SH-SY5Y (cell line): ENCODE measurements around the gene TSSC4.

ENCODE experiments used
- GATA2 ChIP-seq: IDR thresholded peaks from 2 replicates; pipeline ENCODE4 v1.6.1; 2011; ENCODE audit warnings: mild to moderate bottlenecking, low read depth, low read length
- GATA3 ChIP-seq: IDR thresholded peaks from 2 replicates; pipeline ENCODE4 v1.6.1; 2011; ENCODE audit warnings: low read depth, mild to moderate bottlenecking, low read length, moderate library complexity

- TF ChIP-seq GATA2 (no peak), GATA3 (no peak)
Measured at GRCh38 chr11:2369320-2369719, 31.2 kb upstream of the TSSC4 start.
